GM13976 (cell line): Measurements from ENCODE around the gene FBLN2.

Source experiments
- DNase-seq: peaks from one replicate; pipeline ENCODE4 v3.0.0; 2012; ENCODE audit warnings: low spot score
- in situ Hi-C: fragments of 300-500 bp; cut with MboI; formaldehyde crosslinking; loops from one replicate; pipeline ENCODE4 v1.12.0; 2022; ENCODE audit warnings: low sequenced_read_pairs, mixed read lengths, inconsistent platforms; ENCODE audit not compliant: unreplicated experiment
- TF ChIP-seq, protein P1 (sequence below): IDR thresholded peaks from 2 replicates; pipeline ENCODE4 v1.5.1; 2012; ENCODE audit warnings: borderline replicate concordance, mild to moderate bottlenecking; ENCODE audit not compliant: insufficient read depth; ENCODE audit errors: extremely low read depth, missing control alignments, control extremely low read depth

FBLN2 gene

GRCh38 chr3:13677272-13677671 is 128.3 kb downstream of the FBLN2 start:
- TF ChIP-seq, protein P1, sequence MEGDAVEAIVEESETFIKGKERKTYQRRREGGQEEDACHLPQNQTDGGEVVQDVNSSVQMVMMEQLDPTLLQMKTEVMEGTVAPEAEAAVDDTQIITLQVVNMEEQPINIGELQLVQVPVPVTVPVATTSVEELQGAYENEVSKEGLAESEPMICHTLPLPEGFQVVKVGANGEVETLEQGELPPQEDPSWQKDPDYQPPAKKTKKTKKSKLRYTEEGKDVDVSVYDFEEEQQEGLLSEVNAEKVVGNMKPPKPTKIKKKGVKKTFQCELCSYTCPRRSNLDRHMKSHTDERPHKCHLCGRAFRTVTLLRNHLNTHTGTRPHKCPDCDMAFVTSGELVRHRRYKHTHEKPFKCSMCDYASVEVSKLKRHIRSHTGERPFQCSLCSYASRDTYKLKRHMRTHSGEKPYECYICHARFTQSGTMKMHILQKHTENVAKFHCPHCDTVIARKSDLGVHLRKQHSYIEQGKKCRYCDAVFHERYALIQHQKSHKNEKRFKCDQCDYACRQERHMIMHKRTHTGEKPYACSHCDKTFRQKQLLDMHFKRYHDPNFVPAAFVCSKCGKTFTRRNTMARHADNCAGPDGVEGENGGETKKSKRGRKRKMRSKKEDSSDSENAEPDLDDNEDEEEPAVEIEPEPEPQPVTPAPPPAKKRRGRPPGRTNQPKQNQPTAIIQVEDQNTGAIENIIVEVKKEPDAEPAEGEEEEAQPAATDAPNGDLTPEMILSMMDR = no peak
- no peak for DNase-seq
- in situ Hi-C loops = no loop called here

GRCh38 chr3:13681931-13682330 is 133.0 kb downstream of the FBLN2 start:
- TF ChIP-seq, protein P1 = no peak
- no peak for DNase-seq
- in situ Hi-C loops = no loop called here

DNA sequence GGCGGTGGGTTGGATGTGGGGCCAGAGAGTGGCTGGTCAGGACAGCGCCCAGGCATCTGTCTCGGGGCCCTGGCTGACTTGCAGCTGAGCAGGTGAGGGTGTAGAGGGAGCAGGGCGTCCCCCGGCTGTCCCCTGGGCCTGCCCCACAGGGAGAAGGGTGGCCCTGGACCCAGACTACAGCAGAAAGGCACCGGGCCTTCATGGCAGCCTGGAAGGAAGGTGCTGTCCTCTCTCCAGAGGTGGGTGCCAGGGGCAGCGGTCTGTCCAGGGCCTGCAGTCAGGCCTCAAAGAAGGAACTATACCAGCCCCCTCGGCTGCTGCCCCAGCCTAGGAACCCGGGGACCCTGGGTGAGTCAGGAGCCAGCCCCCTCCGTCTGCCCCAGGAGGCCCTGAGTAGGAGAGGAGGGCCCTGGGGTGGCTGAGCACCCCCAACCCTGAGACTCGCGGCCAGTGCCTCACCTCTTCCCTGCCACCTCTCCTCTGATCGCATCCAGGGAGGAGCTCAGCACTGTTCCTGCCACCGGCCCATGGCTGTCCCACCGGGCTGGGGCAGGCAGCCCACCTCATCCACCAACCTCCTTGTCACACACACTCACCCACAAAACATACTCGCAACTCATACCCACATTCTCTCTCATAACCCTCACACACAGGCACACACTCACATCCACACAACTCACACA is 133.5 kb downstream of the FBLN2 start:
- TF ChIP-seq, protein P1 = no peak
- DNase-seq = no peak
- in situ Hi-C loops = no loop called here

DNA sequence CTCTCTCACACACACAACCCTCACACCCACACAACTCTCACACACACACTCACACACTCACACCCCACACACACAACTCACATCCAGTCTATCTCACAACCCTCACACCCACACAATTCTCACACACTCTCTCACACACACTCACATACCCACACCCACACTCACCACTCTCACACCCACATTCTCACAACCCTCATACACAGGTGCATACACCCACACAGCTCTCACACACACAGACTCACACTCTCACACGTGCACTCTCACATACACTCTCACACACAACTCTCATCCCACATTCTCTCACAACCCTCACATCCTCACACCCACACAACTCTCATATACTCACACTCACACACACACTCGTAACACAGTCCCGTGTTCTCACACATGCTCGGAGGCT is 134.4 kb downstream of the FBLN2 start:
- no peak for DNase-seq
- TF ChIP-seq, protein P1 = no peak
- in situ Hi-C loops = no loop called here

- no peak for DNase-seq
- TF ChIP-seq, protein P1 = no peak
- in situ Hi-C loops = no loop called here
Observed at GRCh38 chr3:13683772-13684171, 134.8 kb downstream of the FBLN2 start.

- DNase-seq = peak; percentile 25
- in situ Hi-C loops = no loop called here
- TF ChIP-seq, protein P1 = no peak
Observed at GRCh38 chr3:13684350-13684749, 135.4 kb downstream of the FBLN2 start.
